Activated T-cell treated with anti-CD3 and anti-CD28 coated beads, Interleukin-2, amount 50 U/mL, for 24 hours (primary cell): Measurements from ENCODE around the gene TCEA3.
A peak's percentile ranks its signal among the peaks of the same experiment; 100 is the strongest.

Experiments used
- DNase-seq: peaks from one replicate; pipeline ENCODE4 v3.0.0-alpha.2; 2020
- H3K27ac Mint-ChIP-seq: 2 replicates; pipeline ENCODE4 v1.8.0; 2020; ENCODE audit warnings: mild to moderate bottlenecking, mixed read lengths
- H3K27me3 Mint-ChIP-seq: 2 replicates; pipeline ENCODE4 v1.8.0; 2020; ENCODE audit warnings: mixed read lengths
- H3K36me3 Mint-ChIP-seq: 2 replicates; pipeline ENCODE4 v1.8.0; 2020; ENCODE audit warnings: low read depth, mixed read lengths
- H3K4me1 Mint-ChIP-seq: 2 replicates; pipeline ENCODE4 v1.8.0; 2020; ENCODE audit warnings: low read depth, mixed read lengths
- H3K4me3 Mint-ChIP-seq: 2 replicates; pipeline ENCODE4 v1.8.0; 2020; ENCODE audit warnings: mild to moderate bottlenecking, moderate library complexity, mixed read lengths
- H3K9me3 Mint-ChIP-seq: 2 replicates; pipeline ENCODE4 v1.8.0; 2020; ENCODE audit warnings: mixed read lengths

TCEA3 gene

GRCh38 chr1:23397908-23398307 is 26.6 kb downstream of the TCEA3 start:
- no peak for DNase-seq
- Mint-ChIP-seq H3K27me3 (no peaks in the 10 kb centered on the region), H3K36me3 (peaks cover 7% of the 10 kb centered on the region), H3K9me3 (no peaks in the 10 kb centered on the region), H3K27ac (no peak overlapping the region), H3K4me3 (no peak overlapping the region), H3K4me1 (peaks cover 5% of the 10 kb centered on the region)

GRCh38 chr1:23396380-23396779 is 28.2 kb downstream of the TCEA3 start:
- Mint-ChIP-seq H3K9me3 (no peaks in the 10 kb centered on the region), H3K36me3 (peaks cover 7% of the 10 kb centered on the region), H3K4me3 (no peak overlapping the region), H3K27me3 (no peaks in the 10 kb centered on the region), H3K27ac (no peak overlapping the region), H3K4me1 (peaks cover 5% of the 10 kb centered on the region)
- DNase-seq: no peak

- Mint-ChIP-seq H3K4me1 (peaks cover 5% of the 10 kb centered on the region), H3K27me3 (no peaks in the 10 kb centered on the region), H3K9me3 (no peaks in the 10 kb centered on the region), H3K27ac (peak overlapping the region; percentile 17), H3K4me3 (no peak overlapping the region), H3K36me3 (peaks cover 7% of the 10 kb centered on the region)
- no peak for DNase-seq
Observed at GRCh38 chr1:23395849-23396248, 28.7 kb downstream of the TCEA3 start.

GRCh38 chr1:23395154-23395724 is 29.3 kb downstream of the TCEA3 start:
- Mint-ChIP-seq H3K27ac (no peak overlapping the region), H3K4me3 (no peak overlapping the region), H3K9me3 (no peaks in the 10 kb centered on the region), H3K27me3 (no peaks in the 10 kb centered on the region), H3K36me3 (peaks cover 7% of the 10 kb centered on the region), H3K4me1 (peaks cover 5% of the 10 kb centered on the region)
- DNase-seq: no peak

DNA sequence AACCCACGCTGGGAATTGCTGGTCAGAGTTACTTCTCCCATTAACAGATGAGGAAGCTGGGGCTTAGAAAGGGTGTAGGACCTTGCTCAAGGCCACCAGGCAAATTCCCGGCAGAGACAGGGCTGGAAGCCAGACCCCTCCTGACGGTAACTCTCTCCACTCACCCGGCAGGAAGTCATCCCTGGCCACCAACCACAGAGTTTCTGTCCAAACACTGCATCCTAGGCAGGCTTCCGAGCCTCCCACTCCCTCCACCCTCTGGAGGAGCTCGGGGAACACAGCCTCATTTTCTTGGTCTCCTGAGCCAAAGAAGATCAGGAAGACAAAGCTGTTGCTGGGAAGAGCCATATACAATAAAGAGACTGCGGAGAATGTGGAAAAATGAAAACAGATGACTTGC is 29.9 kb downstream of the TCEA3 start:
- Mint-ChIP-seq H3K27ac (no peak overlapping the region), H3K36me3 (peaks cover 7% of the 10 kb centered on the region), H3K9me3 (no peaks in the 10 kb centered on the region), H3K4me3 (no peak overlapping the region), H3K4me1 (peaks cover 5% of the 10 kb centered on the region), H3K27me3 (no peaks in the 10 kb centered on the region)
- DNase-seq: no peak

DNA sequence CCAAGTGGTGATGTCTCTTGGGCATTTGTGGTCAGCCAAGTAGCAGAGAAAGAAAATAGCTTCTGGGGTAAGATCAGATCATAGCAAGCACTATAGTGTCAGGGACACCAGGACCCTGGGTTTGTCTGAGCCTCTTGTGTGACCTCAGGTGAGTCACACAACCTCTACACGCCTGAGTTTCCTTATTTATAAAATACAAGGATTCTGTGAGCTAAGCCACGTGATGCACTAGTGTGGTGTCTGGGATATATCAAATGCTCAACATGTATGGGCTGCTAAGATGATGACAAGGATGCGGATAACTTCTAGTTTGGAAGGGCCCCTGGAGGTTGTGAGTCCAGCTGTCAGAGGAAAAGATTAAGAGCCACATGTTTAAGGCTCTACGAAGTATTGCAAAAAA is 30.4 kb downstream of the TCEA3 start:
- H3K4me3 Mint-ChIP-seq: no peak overlapping the region
- H3K27me3 Mint-ChIP-seq: no peaks in the 10 kb centered on the region
- H3K27ac Mint-ChIP-seq: no peak overlapping the region
- H3K4me1 Mint-ChIP-seq: peaks cover 5% of the 10 kb centered on the region
- no peaks in the 10 kb centered on the region for H3K9me3 Mint-ChIP-seq
- peaks cover 7% of the 10 kb centered on the region for H3K36me3 Mint-ChIP-seq
- no peak for DNase-seq

- Mint-ChIP-seq H3K27me3 (no peaks in the 10 kb centered on the region), H3K36me3 (peaks cover 7% of the 10 kb centered on the region), H3K27ac (no peak overlapping the region), H3K4me1 (peaks cover 5% of the 10 kb centered on the region), H3K4me3 (no peak overlapping the region), H3K9me3 (no peaks in the 10 kb centered on the region)
- no peak for DNase-seq
Observed at GRCh38 chr1:23393706-23394105, 30.8 kb downstream of the TCEA3 start.

- no peaks in the 10 kb centered on the region for H3K9me3 Mint-ChIP-seq
- peaks cover 5% of the 10 kb centered on the region for H3K4me1 Mint-ChIP-seq
- no peaks in the 10 kb centered on the region for H3K27me3 Mint-ChIP-seq
- DNase-seq: no peak
- no peak overlapping the region for H3K4me3 Mint-ChIP-seq
- H3K27ac Mint-ChIP-seq: no peak overlapping the region
- H3K36me3 Mint-ChIP-seq: peaks cover 6% of the 10 kb centered on the region
Observed at GRCh38 chr1:23392125-23392855, 32.3 kb downstream of the TCEA3 start.

DNA sequence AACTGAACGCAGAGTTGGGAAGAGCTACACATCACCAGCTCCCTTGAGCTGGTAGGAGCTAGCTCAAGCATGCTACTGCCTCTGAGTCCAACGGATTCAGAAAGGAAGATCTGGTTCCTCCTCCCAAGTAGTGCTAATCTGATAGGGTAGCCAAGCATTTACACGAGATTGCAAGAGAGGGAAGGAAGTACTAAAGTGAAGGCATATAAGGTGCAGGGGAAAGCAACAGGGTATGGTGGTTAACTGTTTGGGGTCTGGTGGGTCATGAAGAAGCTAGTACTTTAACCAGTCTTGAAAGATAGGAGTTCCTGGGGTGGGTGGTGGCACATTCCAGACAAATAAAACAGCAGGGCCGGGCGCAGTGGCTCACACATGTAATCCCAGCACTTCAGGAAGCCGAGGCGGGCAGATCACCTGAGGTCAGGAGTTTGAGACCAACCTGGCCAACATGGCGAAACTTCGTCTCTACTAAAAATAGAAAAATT is 34.7 kb downstream of the TCEA3 start:
- H3K4me1 Mint-ChIP-seq: no peaks in the 10 kb centered on the region
- H3K27me3 Mint-ChIP-seq: no peaks in the 10 kb centered on the region
- no peaks in the 10 kb centered on the region for H3K36me3 Mint-ChIP-seq
- DNase-seq: no peak
- H3K9me3 Mint-ChIP-seq: no peaks in the 10 kb centered on the region
- H3K27ac Mint-ChIP-seq: no peak overlapping the region
- no peak overlapping the region for H3K4me3 Mint-ChIP-seq

DNA sequence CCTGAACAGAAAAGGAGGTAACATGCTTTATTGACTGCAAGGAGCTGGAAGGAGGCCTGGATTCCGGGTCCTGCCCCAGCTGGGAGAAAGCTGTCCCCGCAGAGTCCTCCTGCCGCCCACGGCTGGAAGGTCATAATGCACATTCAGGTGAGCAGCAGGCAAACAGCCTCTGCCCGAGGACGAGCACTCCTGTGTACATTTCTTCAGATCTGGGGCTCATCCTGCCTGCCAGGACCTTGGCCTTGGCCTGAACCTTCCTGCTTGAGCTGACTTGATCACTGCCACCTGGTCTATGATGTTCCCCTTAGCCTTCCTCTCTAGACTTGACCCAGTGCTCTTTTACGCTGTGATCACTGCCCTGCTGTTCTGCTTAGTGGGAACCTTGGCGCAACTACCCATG is 37.1 kb downstream of the TCEA3 start:
- H3K4me3 Mint-ChIP-seq: no peak overlapping the region
- no peak overlapping the region for H3K27ac Mint-ChIP-seq
- H3K36me3 Mint-ChIP-seq: peaks cover 4% of the 10 kb centered on the region

DNA sequence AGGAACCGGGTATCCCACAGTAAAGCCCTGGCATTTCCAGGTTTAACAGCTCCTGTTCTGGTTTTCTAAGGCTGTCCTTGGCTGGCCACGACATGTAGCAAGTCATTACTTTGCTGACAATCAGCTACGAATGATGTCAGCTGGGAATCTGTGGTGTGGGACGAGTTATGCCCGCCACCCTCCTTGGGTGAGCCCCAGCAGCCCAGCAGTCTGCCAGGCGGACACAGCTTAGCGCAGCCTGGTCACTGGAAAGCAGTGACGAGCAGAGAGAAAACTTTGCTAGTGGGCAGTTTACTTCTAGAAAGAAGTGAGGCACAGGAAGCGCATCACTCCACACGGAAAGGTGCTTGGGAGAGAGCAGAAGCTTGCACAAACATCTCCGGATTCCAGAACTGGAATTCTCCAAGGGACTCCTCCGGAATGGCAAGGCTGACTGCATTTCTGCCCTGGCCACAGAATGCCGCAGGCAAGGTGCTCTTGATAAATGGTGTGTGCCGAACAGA is 39.4 kb downstream of the TCEA3 start:
- no peak overlapping the region for H3K4me3 Mint-ChIP-seq
- H3K36me3 Mint-ChIP-seq: peaks cover 6% of the 10 kb centered on the region
- H3K27me3 Mint-ChIP-seq: no peaks in the 10 kb centered on the region
- DNase-seq: no peak
- no peaks in the 10 kb centered on the region for H3K4me1 Mint-ChIP-seq
- H3K27ac Mint-ChIP-seq: no peak overlapping the region
- H3K9me3 Mint-ChIP-seq: no peaks in the 10 kb centered on the region

More for the DNA sequence above, 37.1 kb downstream of the TCEA3 start:
- no peak for DNase-seq
- H3K27me3 Mint-ChIP-seq: no peaks in the 10 kb centered on the region
- H3K4me1 Mint-ChIP-seq: no peaks in the 10 kb centered on the region
- H3K9me3 Mint-ChIP-seq: no peaks in the 10 kb centered on the region

DNA sequence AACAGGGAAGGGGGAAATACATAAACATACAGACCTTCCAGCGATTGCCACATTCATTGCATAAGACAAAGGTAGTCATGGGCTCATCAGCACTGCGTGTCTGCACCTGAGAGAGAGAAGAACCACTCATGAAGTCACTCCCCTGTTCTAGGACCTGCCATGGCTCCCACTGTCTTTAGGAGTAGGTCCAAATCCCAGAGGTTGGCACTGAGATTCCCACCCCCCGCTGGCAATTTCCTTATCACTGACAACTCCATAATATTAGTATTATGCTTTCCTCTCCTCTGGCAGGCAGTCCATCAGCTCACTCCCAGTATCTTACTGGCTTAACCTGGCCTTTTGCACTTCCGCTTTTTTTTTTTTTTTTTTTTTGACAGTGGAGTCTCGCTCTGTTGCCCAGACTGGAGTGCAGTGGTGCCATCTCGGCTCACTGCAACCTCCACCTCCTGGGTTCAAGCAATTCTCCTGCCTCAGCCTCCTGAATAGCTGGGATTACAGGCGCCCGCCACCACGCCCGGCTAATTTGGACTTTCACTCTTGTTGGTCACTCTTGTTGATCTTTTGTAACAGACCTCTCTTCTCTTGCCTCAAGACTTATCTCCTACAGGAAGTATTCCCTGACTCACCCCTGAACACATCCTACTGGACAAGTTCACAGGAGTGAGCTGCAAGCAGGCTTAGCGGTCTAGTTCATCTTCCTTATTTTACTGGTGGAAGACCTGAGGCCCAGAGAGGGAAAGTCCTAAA is 40.1 kb downstream of the TCEA3 start:
- H3K4me3 Mint-ChIP-seq: no peak overlapping the region

DNA sequence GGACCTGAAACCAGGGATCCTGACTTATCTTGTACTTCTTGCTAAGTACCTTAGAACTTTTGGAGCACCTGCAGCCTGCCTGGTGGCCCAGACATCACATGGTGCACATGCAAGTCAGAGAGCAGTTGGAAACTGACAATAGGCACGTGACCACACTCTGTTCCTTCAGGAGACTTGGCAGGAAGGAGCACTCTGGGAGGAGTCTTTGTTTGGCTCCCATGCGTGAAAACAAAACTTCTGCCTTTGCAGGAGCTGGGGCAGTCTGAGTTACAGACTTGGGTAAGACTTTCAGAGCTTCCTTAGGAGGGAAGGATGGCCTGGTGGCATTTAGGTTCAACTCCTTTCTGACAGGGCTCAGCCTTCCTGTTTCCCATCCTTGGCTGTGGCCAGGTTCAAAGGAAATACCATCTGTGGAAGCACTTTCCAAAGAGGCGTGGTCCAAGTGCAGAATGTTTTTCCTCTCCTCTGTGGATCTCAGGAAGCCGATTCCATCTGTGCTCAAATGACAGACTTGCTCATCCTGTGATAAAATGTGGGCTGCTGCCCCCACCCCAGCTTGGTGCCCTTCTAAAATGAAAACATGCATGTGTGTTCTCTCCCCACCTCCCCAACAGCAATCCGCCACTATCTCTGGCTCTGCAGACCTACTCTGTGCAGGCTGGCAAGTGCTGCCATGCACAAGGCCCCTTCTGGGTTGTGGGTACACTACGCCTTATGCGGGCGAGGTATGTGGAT is 40.8 kb downstream of the TCEA3 start:
- no peaks in the 10 kb centered on the region for H3K27me3 Mint-ChIP-seq
- no peaks in the 10 kb centered on the region for H3K9me3 Mint-ChIP-seq
- peaks cover 6% of the 10 kb centered on the region for H3K36me3 Mint-ChIP-seq
- no peaks in the 10 kb centered on the region for H3K4me1 Mint-ChIP-seq
- no peak for DNase-seq
- no peak overlapping the region for H3K4me3 Mint-ChIP-seq
- H3K27ac Mint-ChIP-seq: peak overlapping the region; percentile 47

More for the DNA sequence above, 40.1 kb downstream of the TCEA3 start:
- Mint-ChIP-seq H3K9me3 (no peaks in the 10 kb centered on the region), H3K27ac (no peak overlapping the region), H3K4me1 (no peaks in the 10 kb centered on the region), H3K27me3 (no peaks in the 10 kb centered on the region), H3K36me3 (peaks cover 6% of the 10 kb centered on the region)
- no peak for DNase-seq

- H3K27me3 Mint-ChIP-seq: no peaks in the 10 kb centered on the region
- H3K4me1 Mint-ChIP-seq: no peaks in the 10 kb centered on the region
- DNase-seq: no peak
- H3K4me3 Mint-ChIP-seq: no peak overlapping the region
- no peaks in the 10 kb centered on the region for H3K9me3 Mint-ChIP-seq
- H3K36me3 Mint-ChIP-seq: peaks cover 6% of the 10 kb centered on the region
- peak overlapping the region; percentile 27 for H3K27ac Mint-ChIP-seq
Observed at GRCh38 chr1:23381233-23381885, 43.2 kb downstream of the TCEA3 start.
